ENCODE results near the gene DENND1A. TPM values are rescaled to one million over a fixed set of nuclear protein-coding genes. Genes with fewer than 3 reads are reported as not detected.

DENND1A gene
- total RNA-seq, 1 experiment from 2014 or later: 23.5 TPM

GRCh38 chr9:123883634-123884033, 46.3 kb downstream of the DENND1A start:
- peaks cover 16% of the 10 kb centered on the region for H3K9me3 Mint-ChIP-seq
- H3K4me3 Mint-ChIP-seq: no peak overlapping the region
- ChIA-PET CTCF (no interaction called here), POLR2A (no interaction called here)
- H3K27ac Mint-ChIP-seq: no peak overlapping the region
- no peak for DNase-seq (ENCODE audit: low spot score)
- H3K27me3 Mint-ChIP-seq (ENCODE audit: low read depth): no peaks in the 10 kb centered on the region
- TF ChIP-seq GRHL2 (CRISPR knock-in tag; IDR thresholded peaks at IDR 0.05; ENCODE audit: insufficient replicate concordance, severe bottlenecking) (no peak), ATF1 (CRISPR knock-in tag; IDR thresholded peaks at IDR 0.05) (no peak), AFF4 (CRISPR knock-in tag; IDR thresholded peaks at IDR 0.05; ENCODE audit: borderline replicate concordance) (no peak), CREM (CRISPR knock-in tag; IDR thresholded peaks at IDR 0.05) (no peak)
- peaks cover 12% of the 10 kb centered on the region for H3K4me1 Mint-ChIP-seq
- peaks cover 18% of the 10 kb centered on the region for H3K36me3 Mint-ChIP-seq
- ATAC-seq: no peak

GRCh38 chr9:123881604-123882003, 48.3 kb downstream of the DENND1A start:
- H3K4me3 Mint-ChIP-seq: no peak overlapping the region
- POLR2A ChIA-PET: no interaction called here
- TF ChIP-seq ZNF232 (CRISPR knock-in tag; IDR thresholded peaks at IDR 0.05): no peak
- no peak for TF ChIP-seq ZNF317 (CRISPR knock-in tag; IDR thresholded peaks at IDR 0.05; ENCODE audit: borderline replicate concordance, low read depth)
- TF ChIP-seq TEAD4 (CRISPR knock-in tag; IDR thresholded peaks at IDR 0.05): no peak
- peaks cover 7% of the 10 kb centered on the region; the same call in 1 of the 2 replicates for H3K36me3 Mint-ChIP-seq
- ATAC-seq: no peak
- no peak overlapping the region for H3K27ac Mint-ChIP-seq
- H3K27me3 Mint-ChIP-seq (ENCODE audit: low read depth): no peaks in the 10 kb centered on the region
- H3K4me1 Mint-ChIP-seq: peaks cover 10% of the 10 kb centered on the region
- no peak for DNase-seq (ENCODE audit: low spot score)
- CTCF ChIA-PET: no interaction called here
- no peaks in the 10 kb centered on the region for H3K9me3 Mint-ChIP-seq

- H3K4me1 Mint-ChIP-seq: peaks cover 10% of the 10 kb centered on the region
- ATAC-seq: no peak
- H3K9me3 Mint-ChIP-seq: no peaks in the 10 kb centered on the region
- H3K4me3 Mint-ChIP-seq: no peak overlapping the region
- H3K27me3 Mint-ChIP-seq (ENCODE audit: low read depth): no peaks in the 10 kb centered on the region
- no peak overlapping the region for H3K27ac Mint-ChIP-seq
- CTCF ChIA-PET: no interaction called here
- POLR2A ChIA-PET: no interaction called here
- no peak for DNase-seq (ENCODE audit: low spot score)
- peaks cover 14% of the 10 kb centered on the region; the same call in 1 of the 2 replicates for H3K36me3 Mint-ChIP-seq
- TF ChIP-seq USF2 (CRISPR knock-in tag; IDR thresholded peaks at IDR 0.05) (no peak), FOXK1 (CRISPR knock-in tag; IDR thresholded peaks at IDR 0.05) (no peak), ZNF263 (CRISPR knock-in tag; IDR thresholded peaks at IDR 0.05; ENCODE audit: low read depth) (no peak), NFYB (CRISPR knock-in tag; conservative IDR thresholded peaks at IDR 0.05; ENCODE audit: low read depth) (no peak), ZSCAN18 (CRISPR knock-in tag; IDR thresholded peaks at IDR 0.05) (no peak), ZBTB21 (CRISPR knock-in tag; IDR thresholded peaks at IDR 0.05; ENCODE audit: borderline replicate concordance) (no peak), ZNF423 (CRISPR knock-in tag; IDR thresholded peaks at IDR 0.05) (no peak), TCF7 (CRISPR knock-in tag; IDR thresholded peaks at IDR 0.05; ENCODE audit: low read depth) (no peak), PRDM15 (CRISPR knock-in tag; IDR thresholded peaks at IDR 0.05) (no peak), ARID4B (CRISPR knock-in tag; IDR thresholded peaks at IDR 0.05; ENCODE audit: borderline replicate concordance) (no peak), MLX (CRISPR knock-in tag; IDR thresholded peaks at IDR 0.05) (no peak)
Observed at GRCh38 chr9:123880420-123880819, 49.5 kb downstream of the DENND1A start.
